Lower lobe of right lung (tissue), 2 donors: Measurements from ENCODE around the gene TM4SF1. TPM values are rescaled to one million over a fixed set of nuclear protein-coding genes. Genes with fewer than 3 reads are reported as not detected.

Experiments
- ATAC-seq, 2 donors: fragments of 200-7000 bp; cut with Tn5 transposase; one replicate each; pipeline ENCODE4 v1.9.1; 2020 to 2022; ENCODE audit warnings: mild to moderate bottlenecking in 2 of 2, moderate library complexity in 2 of 2
- DNase-seq: peaks from one replicate; pipeline ENCODE4 v3.0.0-alpha.2; 2020
- H3K27ac ChIP-seq: fragments of 200-600 bp; one replicate; pipeline ENCODE4 v1.8.0; 2022
- H3K27me3 ChIP-seq: fragments of 200-600 bp; one replicate; pipeline ENCODE4 v1.8.0; 2022; ENCODE audit warnings: low read depth
- H3K36me3 ChIP-seq: fragments of 200-600 bp; one replicate; pipeline ENCODE4 v1.8.0; 2022; ENCODE audit warnings: mild to moderate bottlenecking
- H3K4me1 ChIP-seq: fragments of 200-600 bp; one replicate; pipeline ENCODE4 v1.8.0; 2022
- H3K4me3 ChIP-seq: fragments of 200-600 bp; one replicate; pipeline ENCODE4 v1.8.0; 2022; ENCODE audit warnings: mild to moderate bottlenecking
- H3K9me3 ChIP-seq: fragments of 200-600 bp; one replicate; pipeline ENCODE4 v1.8.0; 2022
- CTCF ChIP-seq: fragments of 200-600 bp; IDR thresholded peaks from one replicate; pipeline ENCODE4 v1.8.0; 2022; ENCODE audit warnings: antibody characterized with exemption, mild to moderate bottlenecking
- intact Hi-C: fragments of 100-400 bp; cut with DNase I; formaldehyde crosslinking; loops from one replicate; pipeline ENCODE4 v1.11.0; 2022
- total RNA-seq: library from RNA; stranded (reverse); fragmentation: NEBNext Ultra II Directional; extraction: Animal tissue kit (Norgen Biotek cat#: 25700); gene quantifications from one replicate; pipeline ENCODE4 v1.2.1, GENCODE V29; 2021
- donor health status: DM: no; HTN: yes; CAD: no; lungs with severe emphysema.

The TM4SF1 gene
- total RNA-seq, 1 donor from 2014 or later = 146 TPM

GRCh38 chr3:149409351-149409750 lies 31.9 kb upstream of the TM4SF1 start:
- DNase-seq (no peak), ATAC-seq (no peak)
- intact Hi-C loops = no loop called here
- no peak for TF ChIP-seq CTCF
- H3K36me3 ChIP-seq = no peaks in the 10 kb centered on the region
- no peaks in the 10 kb centered on the region for H3K9me3 ChIP-seq
- peaks cover under 1% of the 10 kb centered on the region for H3K4me1 ChIP-seq
- H3K27ac ChIP-seq = no peak overlapping the region
- no peak overlapping the region for H3K4me3 ChIP-seq
- no peaks in the 10 kb centered on the region for H3K27me3 ChIP-seq

- H3K27me3 ChIP-seq = no peaks in the 10 kb centered on the region
- peak in 1 of 2 donors; percentile 14 for ATAC-seq
Observed at GRCh38 chr3:149407898-149408297, 30.4 kb upstream of the TM4SF1 start.

GRCh38 chr3:149406244-149406752 lies 28.8 kb upstream of the TM4SF1 start:
- intact Hi-C loops = no loop called here
- H3K9me3 ChIP-seq = no peaks in the 10 kb centered on the region
- no peak for TF ChIP-seq CTCF
- no peaks in the 10 kb centered on the region for H3K27me3 ChIP-seq
- H3K4me3 ChIP-seq = no peak overlapping the region
- H3K4me1 ChIP-seq = peaks cover 8% of the 10 kb centered on the region
- H3K36me3 ChIP-seq = no peaks in the 10 kb centered on the region
- no peak for DNase-seq
- no peak overlapping the region for H3K27ac ChIP-seq
- no peak for ATAC-seq

More at GRCh38 chr3:149407898-149408297, 30.4 kb upstream of the TM4SF1 start:
- no peak overlapping the region for H3K4me3 ChIP-seq
- no peak for DNase-seq
- H3K36me3 ChIP-seq = no peaks in the 10 kb centered on the region
- no peak overlapping the region for H3K27ac ChIP-seq
- H3K4me1 ChIP-seq = no peaks in the 10 kb centered on the region
- no peaks in the 10 kb centered on the region for H3K9me3 ChIP-seq
- intact Hi-C loops = no loop called here
- TF ChIP-seq CTCF = no peak

GRCh38 chr3:149403443-149403842 lies 26.0 kb upstream of the TM4SF1 start:
- no peaks in the 10 kb centered on the region for H3K9me3 ChIP-seq
- DNase-seq (no peak), ATAC-seq (peak; percentile 58 to 73)
- intact Hi-C loops = no loop called here
- no peaks in the 10 kb centered on the region for H3K36me3 ChIP-seq
- TF ChIP-seq CTCF = no peak
- H3K4me3 ChIP-seq = no peak overlapping the region
- H3K27ac ChIP-seq = peak overlapping the region; percentile 78
- no peaks in the 10 kb centered on the region for H3K27me3 ChIP-seq
- H3K4me1 ChIP-seq = peaks cover 18% of the 10 kb centered on the region

GRCh38 chr3:149402481-149402880 lies 25.0 kb upstream of the TM4SF1 start:
- ATAC-seq = peak in 1 of 2 donors; percentile 22
- TF ChIP-seq CTCF = no peak
- Histone ChIP-seq H3K36me3 (no peaks in the 10 kb centered on the region), H3K9me3 (no peaks in the 10 kb centered on the region), H3K4me1 (peaks cover 18% of the 10 kb centered on the region), H3K27ac (peak overlapping the region; percentile 78), H3K4me3 (no peak overlapping the region), H3K27me3 (no peaks in the 10 kb centered on the region)
- DNase-seq = no peak
- intact Hi-C loops = no loop called here
